ENCODE measurements around the gene ENSA.
"Not testable (repeated sequence)": the region's sequence is repeated elsewhere in the genome, so short reads cannot be mapped to it uniquely, and the experiment has no call there.

ENSA gene

GRCh38 chr1:150612014-150612345 lies 17.4 kb downstream of the ENSA start:
- DNase-seq (no peak), ATAC-seq (no peak)
- H3K27me3 Mint-ChIP-seq, result no peaks in the 10 kb centered on the region
- peak overlapping the region; percentile 72 for H3K4me3 Mint-ChIP-seq
- no peaks in the 10 kb centered on the region for H3K9me3 Mint-ChIP-seq
- peaks cover 40% of the 10 kb centered on the region for H3K36me3 Mint-ChIP-seq (ENCODE audit: low read depth)
- H3K27ac Mint-ChIP-seq, result peak overlapping the region; percentile 97
- H3K4me1 Mint-ChIP-seq, result peaks cover 66% of the 10 kb centered on the region

- Mint-ChIP-seq H3K9me3 (no peaks in the 10 kb centered on the region), H3K36me3 (ENCODE audit: low read depth) (peaks cover 28% of the 10 kb centered on the region), H3K27ac (peak overlapping the region; percentile 97), H3K4me1 (peaks cover 56% of the 10 kb centered on the region), H3K27me3 (no peaks in the 10 kb centered on the region), H3K4me3 (no peak overlapping the region)
- ATAC-seq (no peak), DNase-seq (no peak)
These were observed 18.8 kb downstream of the ENSA start for GRCh38 chr1:150610576-150610975.

GRCh38 chr1:150609732-150610131 lies 19.7 kb downstream of the ENSA start:
- no peak overlapping the region for H3K27ac Mint-ChIP-seq

GRCh38 chr1:150606463-150607142 lies 22.8 kb downstream of the ENSA start:
- no peaks in the 10 kb centered on the region for H3K9me3 Mint-ChIP-seq
- H3K27me3 Mint-ChIP-seq, result no peaks in the 10 kb centered on the region
- peaks cover 38% of the 10 kb centered on the region for H3K4me1 Mint-ChIP-seq
- DNase-seq (no peak), ATAC-seq (no peak)
- no peak overlapping the region for H3K4me3 Mint-ChIP-seq
- peaks cover 8% of the 10 kb centered on the region for H3K36me3 Mint-ChIP-seq (ENCODE audit: low read depth)
- no peak overlapping the region for H3K27ac Mint-ChIP-seq

More at GRCh38 chr1:150609732-150610131, 19.7 kb downstream of the ENSA start:
- Mint-ChIP-seq H3K4me3 (no peak overlapping the region), H3K9me3 (no peaks in the 10 kb centered on the region), H3K36me3 (ENCODE audit: low read depth) (peaks cover 22% of the 10 kb centered on the region), H3K4me1 (peaks cover 54% of the 10 kb centered on the region), H3K27me3 (no peaks in the 10 kb centered on the region)
- DNase-seq (no peak), ATAC-seq (no peak)

GRCh38 chr1:150605451-150605731 lies 24.0 kb downstream of the ENSA start:
- not testable (repeated sequence) for DNase-seq, ATAC-seq, H3K27ac Mint-ChIP-seq, H3K4me3 Mint-ChIP-seq, H3K9me3 Mint-ChIP-seq, H3K27me3 Mint-ChIP-seq
- Mint-ChIP-seq H3K36me3 (ENCODE audit: low read depth) (peaks cover 10% of the 10 kb centered on the region), H3K4me1 (peaks cover 27% of the 10 kb centered on the region)

GRCh38 chr1:150604226-150604588 lies 25.2 kb downstream of the ENSA start:
- Mint-ChIP-seq H3K4me1 (peaks cover 24% of the 10 kb centered on the region), H3K9me3 (no peaks in the 10 kb centered on the region), H3K27me3 (no peaks in the 10 kb centered on the region), H3K27ac (peak overlapping the region; percentile 66), H3K36me3 (ENCODE audit: low read depth) (peaks cover 13% of the 10 kb centered on the region), H3K4me3 (no peak overlapping the region)
- ATAC-seq (no peak), DNase-seq (no peak)

- H3K4me1 Mint-ChIP-seq, result peaks cover 24% of the 10 kb centered on the region
- ATAC-seq (no peak), DNase-seq (no peak)
- peak overlapping the region; percentile 55 for H3K27ac Mint-ChIP-seq
- H3K36me3 Mint-ChIP-seq (ENCODE audit: low read depth), result peaks cover 12% of the 10 kb centered on the region
- H3K9me3 Mint-ChIP-seq, result no peaks in the 10 kb centered on the region
- H3K4me3 Mint-ChIP-seq, result no peak overlapping the region
- H3K27me3 Mint-ChIP-seq, result no peaks in the 10 kb centered on the region
These were observed 25.7 kb downstream of the ENSA start for GRCh38 chr1:150603711-150604110.

GRCh38 chr1:150602372-150602771 lies 27.0 kb downstream of the ENSA start:
- not testable (repeated sequence) for H3K4me3 Mint-ChIP-seq, H3K27me3 Mint-ChIP-seq, ATAC-seq, DNase-seq, H3K9me3 Mint-ChIP-seq, H3K27ac Mint-ChIP-seq
- Mint-ChIP-seq H3K4me1 (peaks cover 24% of the 10 kb centered on the region), H3K36me3 (ENCODE audit: low read depth) (peaks cover 12% of the 10 kb centered on the region)

- ATAC-seq (no peak), DNase-seq (no peak)
- H3K27ac Mint-ChIP-seq, result no peak overlapping the region
- H3K36me3 Mint-ChIP-seq (ENCODE audit: low read depth), result peaks cover 12% of the 10 kb centered on the region
- H3K9me3 Mint-ChIP-seq, result no peaks in the 10 kb centered on the region
- no peaks in the 10 kb centered on the region for H3K27me3 Mint-ChIP-seq
- H3K4me1 Mint-ChIP-seq, result peaks cover 24% of the 10 kb centered on the region
- no peak overlapping the region for H3K4me3 Mint-ChIP-seq
These were observed 27.9 kb downstream of the ENSA start for GRCh38 chr1:150601540-150601939.

GRCh38 chr1:150598346-150598745 lies 31.1 kb downstream of the ENSA start:
- not testable (repeated sequence) for H3K9me3 Mint-ChIP-seq, H3K27ac Mint-ChIP-seq, H3K4me3 Mint-ChIP-seq, ATAC-seq, DNase-seq, H3K4me1 Mint-ChIP-seq, H3K27me3 Mint-ChIP-seq
- H3K36me3 Mint-ChIP-seq (ENCODE audit: low read depth), result peaks cover 11% of the 10 kb centered on the region

GRCh38 chr1:150596976-150597375 lies 32.4 kb downstream of the ENSA start:
- Mint-ChIP-seq H3K36me3 (ENCODE audit: low read depth) (peaks cover 11% of the 10 kb centered on the region), H3K27me3 (no peaks in the 10 kb centered on the region), H3K9me3 (no peaks in the 10 kb centered on the region), H3K4me1 (peaks cover 5% of the 10 kb centered on the region), H3K4me3 (no peak overlapping the region), H3K27ac (no peak overlapping the region)
- no peak for ATAC-seq
- DNase-seq, result no peak

- Mint-ChIP-seq H3K36me3 (ENCODE audit: low read depth) (peaks cover 11% of the 10 kb centered on the region), H3K27me3 (no peaks in the 10 kb centered on the region), H3K4me1 (peaks cover 5% of the 10 kb centered on the region), H3K4me3 (no peak overlapping the region), H3K27ac (no peak overlapping the region), H3K9me3 (no peaks in the 10 kb centered on the region)
- DNase-seq, result no peak
- ATAC-seq, result no peak
These were observed 33.1 kb downstream of the ENSA start for GRCh38 chr1:150596095-150596892.

- Mint-ChIP-seq H3K36me3 (ENCODE audit: low read depth) (peaks cover 23% of the 10 kb centered on the region), H3K27me3 (peaks cover 3% of the 10 kb centered on the region), H3K27ac (no peak overlapping the region), H3K4me1 (peaks cover 19% of the 10 kb centered on the region), H3K4me3 (no peak overlapping the region), H3K9me3 (no peaks in the 10 kb centered on the region)
- ATAC-seq (no peak), DNase-seq (no peak)
These were observed 47.0 kb downstream of the ENSA start for GRCh38 chr1:150582371-150582770.

- not testable (repeated sequence) for DNase-seq, H3K9me3 Mint-ChIP-seq, H3K27me3 Mint-ChIP-seq, H3K27ac Mint-ChIP-seq, H3K4me3 Mint-ChIP-seq, ATAC-seq
- Mint-ChIP-seq H3K36me3 (ENCODE audit: low read depth) (peaks cover 27% of the 10 kb centered on the region), H3K4me1 (peaks cover 19% of the 10 kb centered on the region)
These were observed 47.5 kb downstream of the ENSA start for GRCh38 chr1:150581962-150582361.

- ATAC-seq, H3K27me3 Mint-ChIP-seq, DNase-seq, H3K9me3 Mint-ChIP-seq, H3K4me3 Mint-ChIP-seq: not testable (repeated sequence)
- peaks cover 32% of the 10 kb centered on the region for H3K36me3 Mint-ChIP-seq (ENCODE audit: low read depth)
- H3K4me1 Mint-ChIP-seq, result peaks cover 19% of the 10 kb centered on the region
- H3K27ac Mint-ChIP-seq, result peak overlapping the region; percentile 92
These were observed 48.0 kb downstream of the ENSA start for GRCh38 chr1:150581437-150581836.

Data from activated naive CD8-positive, alpha-beta T cell treated with anti-CD3 and anti-CD28 coated beads, Interleukin-2, amount 50 U/mL, for 24 hours (primary cell).